GM18505 (cell line): ENCODE data around the gene SCIN.
A peak's percentile ranks its signal among the peaks of the same experiment; 100 is the strongest.
"Not testable (repeated sequence)": the region's sequence is repeated elsewhere in the genome, so short reads cannot be mapped to it uniquely, and the experiment has no call there.

Experiments
- ATAC-seq: cut with Tn5 transposase; IDR thresholded peaks from one replicate; pipeline ENCODE4 v1.9.1; 2021; ENCODE audit not compliant: unreplicated experiment
- POLR2A ChIP-seq: IDR thresholded peaks from 4 replicates; pipeline ENCODE4 v1.6.1; 2011; ENCODE audit warnings: borderline replicate concordance; ENCODE audit not compliant: insufficient read depth, insufficient read length; ENCODE audit errors: extremely low read depth

The SCIN gene

DNA sequence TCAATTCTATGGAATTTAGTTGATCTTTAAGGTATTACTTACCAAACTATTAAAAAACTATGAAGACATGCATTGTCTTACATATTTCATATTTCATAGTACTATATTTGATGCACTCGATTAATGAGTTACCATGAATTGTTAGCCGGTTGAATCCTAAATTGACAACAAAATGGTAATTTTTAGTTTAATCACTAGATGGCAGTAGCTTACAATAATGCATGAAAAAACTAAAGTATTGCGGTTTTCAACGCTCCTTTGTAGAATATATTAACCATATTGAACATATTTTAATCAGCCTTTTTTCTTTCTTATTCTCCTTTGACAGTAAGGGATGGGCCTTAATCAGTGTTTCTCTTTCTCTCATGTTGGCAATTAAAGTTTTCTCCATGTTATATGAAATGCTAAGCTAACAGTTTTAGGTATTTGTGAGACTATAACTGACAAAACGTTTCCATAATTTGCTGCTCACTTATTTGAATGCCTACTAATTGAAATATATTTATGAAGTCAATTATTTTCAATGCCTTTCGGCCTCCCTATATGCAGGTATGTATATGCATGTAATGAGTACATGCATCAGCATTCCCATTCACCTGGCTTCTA lies 68.4 kb downstream of the SCIN start:
- TF ChIP-seq POLR2A: no peak

DNA sequence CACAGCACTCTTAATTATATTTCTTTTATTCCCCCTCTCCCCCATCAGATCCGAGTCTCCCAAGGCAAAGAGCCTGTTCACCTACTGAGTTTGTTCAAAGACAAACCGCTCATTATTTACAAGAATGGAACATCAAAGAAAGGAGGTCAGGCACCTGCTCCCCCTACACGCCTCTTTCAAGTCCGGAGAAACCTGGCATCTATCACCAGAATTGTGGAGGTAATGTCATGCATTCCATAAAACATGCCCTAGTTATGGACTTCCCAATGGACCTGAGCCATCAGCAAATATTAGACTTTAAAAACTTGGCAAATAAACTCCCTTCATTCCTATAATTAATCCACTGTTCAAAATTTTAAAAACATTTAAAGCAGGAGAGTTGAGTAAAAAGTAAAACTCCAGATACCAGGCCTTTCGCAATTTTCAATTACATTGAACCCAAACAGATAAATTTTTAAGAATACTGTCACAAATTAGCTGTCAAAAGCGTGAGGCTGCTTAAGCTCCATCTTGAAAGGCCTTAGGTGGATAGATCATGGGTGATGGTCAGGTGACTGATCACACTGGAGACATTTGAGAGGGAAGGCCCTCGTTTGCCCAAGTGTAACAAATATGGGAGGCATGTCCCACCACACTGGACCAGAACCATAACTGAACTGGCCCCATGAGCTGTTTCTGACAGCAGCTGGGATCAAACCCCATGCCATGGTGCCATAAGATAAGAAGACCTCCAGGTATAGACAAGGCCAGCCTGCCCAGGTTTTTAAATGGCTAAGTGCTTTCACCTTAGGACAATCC lies 70.0 kb downstream of the SCIN start:
- no peak for TF ChIP-seq POLR2A
- no peak for ATAC-seq

More for the DNA sequence above, 68.4 kb downstream of the SCIN start:
- ATAC-seq: peak; percentile 37

DNA sequence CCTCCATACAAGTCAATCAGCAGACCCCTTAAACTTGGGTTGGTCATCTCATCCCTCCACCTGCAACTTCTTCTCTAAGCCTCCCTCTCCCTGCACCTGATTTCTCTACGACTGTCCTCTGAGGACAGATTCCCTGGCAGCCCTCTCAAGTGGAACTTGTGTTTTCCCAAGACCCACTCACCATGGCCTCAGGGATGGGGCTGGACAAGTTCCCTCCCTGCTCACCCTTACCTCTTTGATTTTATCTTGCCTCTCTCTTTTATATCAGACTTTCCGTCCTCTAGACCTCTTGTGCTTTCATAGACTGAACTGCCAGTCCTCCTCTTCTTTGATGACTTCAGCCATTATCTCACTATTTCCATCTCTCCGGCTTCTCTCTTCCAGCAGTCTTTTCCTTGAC lies 70.7 kb downstream of the SCIN start:
- no peak for TF ChIP-seq POLR2A
- no peak for ATAC-seq

DNA sequence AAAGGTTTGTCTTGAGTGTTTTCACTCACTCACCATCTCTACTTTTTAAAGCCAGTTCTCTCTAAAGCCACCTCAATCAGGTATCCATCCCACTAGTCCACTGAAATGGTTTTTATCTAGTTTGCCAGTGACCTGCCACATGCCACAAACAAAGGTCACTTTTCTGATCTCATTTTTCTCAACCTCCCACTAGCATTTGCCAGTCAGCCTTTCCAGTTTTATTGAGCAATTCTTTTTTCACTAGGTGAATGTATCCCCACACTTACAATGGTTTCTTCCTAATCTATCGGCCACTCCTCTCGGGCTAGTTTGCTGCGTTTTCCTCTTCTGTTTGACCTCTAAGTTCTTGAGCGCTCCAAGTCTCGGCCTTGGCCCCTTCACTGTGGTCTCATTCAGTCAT lies 72.0 kb downstream of the SCIN start:
- TF ChIP-seq POLR2A: no peak
- ATAC-seq: no peak

GRCh38 chr7:12643001-12643643 lies 72.6 kb downstream of the SCIN start:
- ATAC-seq: no peak
- TF ChIP-seq POLR2A: no peak

- peak; percentile 48 for ATAC-seq
- no peak for TF ChIP-seq POLR2A
These were observed 73.1 kb downstream of the SCIN start for GRCh38 chr7:12643644-12644043.

GRCh38 chr7:12645212-12645611 lies 74.7 kb downstream of the SCIN start:
- ATAC-seq: not testable (repeated sequence)

GRCh38 chr7:12646139-12646538 lies 75.6 kb downstream of the SCIN start:
- no peak for TF ChIP-seq POLR2A
- no peak for ATAC-seq

- no peak for ATAC-seq
- no peak for TF ChIP-seq POLR2A
These were observed 77.1 kb downstream of the SCIN start for GRCh38 chr7:12647364-12648219.

DNA sequence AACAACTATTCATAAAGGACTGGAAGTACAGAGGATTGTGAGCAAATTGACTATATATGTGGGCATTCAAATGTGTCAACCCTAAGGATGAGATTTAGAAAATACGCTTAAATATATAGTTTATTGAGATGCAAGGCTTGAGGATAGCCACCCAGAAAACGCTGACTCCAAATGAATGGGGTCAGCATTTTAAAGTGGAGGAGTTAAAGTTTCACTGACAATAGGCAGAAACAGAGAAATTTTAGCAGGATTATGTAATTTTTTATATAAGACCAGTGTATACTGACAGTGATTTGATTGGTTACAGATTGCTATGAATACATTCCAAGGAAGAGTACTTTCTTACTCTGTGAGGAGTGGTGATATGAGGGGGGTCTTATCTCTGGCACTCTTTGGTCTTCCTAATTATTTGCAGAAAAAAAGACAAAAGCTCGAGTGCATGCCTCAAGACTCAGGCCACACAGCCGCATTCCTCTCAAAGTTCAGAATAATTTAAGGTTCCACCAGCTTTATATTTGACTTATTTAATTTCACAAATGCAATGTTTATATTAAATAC lies 78.3 kb downstream of the SCIN start:
- no peak for TF ChIP-seq POLR2A
- no peak for ATAC-seq

DNA sequence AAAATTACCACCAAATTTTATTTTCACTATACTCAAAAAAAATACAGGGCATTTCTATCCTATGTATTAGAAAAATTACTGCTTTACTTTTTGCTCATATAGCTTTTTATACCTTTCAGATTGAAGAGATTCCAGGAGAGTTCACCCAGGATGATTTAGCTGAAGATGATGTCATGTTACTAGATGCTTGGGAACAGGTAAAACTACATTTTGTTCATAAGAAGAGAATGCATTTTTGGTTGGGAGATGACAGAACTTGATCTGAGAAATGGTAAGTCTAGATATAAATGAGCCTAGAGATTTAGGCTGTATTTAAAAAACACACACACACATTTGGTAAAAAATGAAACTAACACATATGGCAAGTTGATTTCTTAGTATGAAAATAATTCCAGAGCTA lies 78.8 kb downstream of the SCIN start:
- TF ChIP-seq POLR2A: no peak
- ATAC-seq: no peak

GRCh38 chr7:12650080-12650479 lies 79.6 kb downstream of the SCIN start:
- ATAC-seq: no peak
- no peak for TF ChIP-seq POLR2A

DNA sequence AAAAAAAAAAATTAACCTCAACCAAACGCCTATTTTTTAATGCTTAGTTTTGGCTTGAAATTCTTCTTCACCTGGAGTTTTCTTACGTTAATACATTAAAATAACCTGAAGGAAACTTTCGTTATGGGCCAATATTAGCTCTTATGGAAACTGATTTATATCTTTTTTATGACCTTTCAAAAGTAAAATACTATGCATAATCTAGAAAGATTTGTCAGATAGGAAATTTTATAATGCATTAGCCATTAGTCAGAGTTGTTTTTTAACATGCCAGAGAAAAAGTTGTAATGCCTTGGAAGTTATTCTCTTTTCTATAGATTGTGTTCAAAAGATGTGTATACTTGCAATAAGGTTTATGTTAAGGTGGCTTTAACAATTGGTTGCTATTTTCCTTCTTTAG lies 82.6 kb downstream of the SCIN start:
- no peak for ATAC-seq
- TF ChIP-seq POLR2A: no peak

DNA sequence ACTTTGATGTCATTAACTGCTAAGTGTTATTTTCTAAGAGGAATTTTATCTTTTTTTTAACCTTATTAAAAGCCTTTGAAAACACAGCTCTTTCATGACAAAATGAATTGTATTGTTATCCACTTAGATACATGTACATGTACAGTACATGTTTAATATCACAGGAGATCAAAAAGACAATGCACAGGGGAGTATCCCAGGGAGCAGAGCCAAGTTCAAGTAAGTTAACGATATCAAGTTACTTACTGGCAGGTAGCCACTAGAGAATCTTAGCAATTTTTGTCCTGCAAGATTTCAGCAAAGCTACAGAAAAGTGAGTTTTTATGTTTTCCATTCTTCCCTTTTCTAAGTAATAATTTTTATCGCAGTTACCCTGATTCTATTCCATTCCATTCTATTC lies 83.0 kb downstream of the SCIN start:
- TF ChIP-seq POLR2A: no peak
- ATAC-seq: no peak

GRCh38 chr7:12655161-12655560 lies 84.6 kb downstream of the SCIN start:
- no peak for TF ChIP-seq POLR2A
- ATAC-seq: no peak

DNA sequence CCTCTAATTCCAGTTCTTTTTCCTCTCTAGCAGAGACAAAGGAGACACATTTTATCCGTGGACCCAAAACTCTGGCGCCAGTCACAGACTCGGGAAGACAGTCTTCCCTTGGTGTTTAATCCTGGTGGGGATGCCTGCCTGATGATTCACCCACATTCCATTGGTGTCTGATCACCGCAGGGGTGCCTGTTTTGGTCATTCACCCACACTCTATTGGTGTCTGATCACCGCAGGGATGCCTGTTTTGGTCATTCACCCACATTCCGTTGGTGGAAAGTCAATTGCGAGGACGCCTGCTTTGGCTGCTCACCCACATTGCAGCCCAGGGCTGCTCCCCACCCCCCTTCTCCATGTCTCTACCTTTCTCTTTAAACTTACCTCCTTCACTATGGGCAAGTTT lies 89.9 kb downstream of the SCIN start:
- ATAC-seq: not testable (repeated sequence)

GRCh38 chr7:12660986-12661385 lies 90.5 kb downstream of the SCIN start:
- ATAC-seq: not testable (repeated sequence)
